ENCODE data around the gene IQGAP1. TPM values are rescaled to one million over a fixed set of nuclear protein-coding genes. Genes with fewer than 3 reads are reported as not detected.

IQGAP1 gene
- polyA plus RNA-seq, 10 donors: 62.3 to 99.6 (median 83.6) TPM

DNA sequence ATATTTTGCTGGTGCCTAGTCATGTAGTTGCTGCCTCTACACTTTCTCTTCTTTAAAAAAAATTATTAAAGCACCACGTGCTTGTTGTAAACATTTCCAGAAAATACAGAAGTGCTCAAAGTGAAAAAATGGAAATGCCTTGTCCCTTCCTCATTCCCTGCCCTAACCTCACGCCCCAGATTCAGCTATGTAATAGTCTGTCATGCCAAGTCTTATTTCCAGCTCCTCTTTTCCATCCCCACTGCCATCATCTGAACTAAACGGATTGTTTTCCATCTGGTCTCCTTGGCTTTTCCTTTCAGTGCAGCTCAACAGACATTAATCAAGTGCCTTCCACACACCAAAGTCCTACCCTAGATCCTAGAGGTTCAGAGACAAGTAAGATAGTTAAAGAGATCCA lies 20.5 kb upstream of the IQGAP1 start:
- DNase-seq: peak in 2 of 3 donors; percentile 55 to 67

DNA sequence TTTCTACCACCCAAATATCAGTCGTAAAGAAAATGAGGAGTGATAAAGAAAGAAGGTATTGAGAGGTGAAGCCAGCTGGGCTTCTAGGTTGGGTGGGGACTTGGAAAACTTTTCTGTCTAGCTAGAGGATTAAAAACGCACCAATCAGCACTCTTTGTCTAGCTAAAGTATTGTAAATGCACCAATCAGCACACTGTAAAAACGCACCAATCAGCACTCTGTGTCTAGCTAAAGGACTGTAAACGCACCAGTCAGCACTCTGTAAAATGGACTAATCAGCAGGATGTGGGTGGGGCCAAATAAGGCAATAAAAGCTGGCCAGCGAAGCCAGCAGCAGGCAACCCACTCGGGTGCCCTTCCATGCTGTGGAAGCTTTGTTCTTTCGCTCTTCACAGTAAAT lies 13.0 kb upstream of the IQGAP1 start:
- DNase-seq: no peak

DNA sequence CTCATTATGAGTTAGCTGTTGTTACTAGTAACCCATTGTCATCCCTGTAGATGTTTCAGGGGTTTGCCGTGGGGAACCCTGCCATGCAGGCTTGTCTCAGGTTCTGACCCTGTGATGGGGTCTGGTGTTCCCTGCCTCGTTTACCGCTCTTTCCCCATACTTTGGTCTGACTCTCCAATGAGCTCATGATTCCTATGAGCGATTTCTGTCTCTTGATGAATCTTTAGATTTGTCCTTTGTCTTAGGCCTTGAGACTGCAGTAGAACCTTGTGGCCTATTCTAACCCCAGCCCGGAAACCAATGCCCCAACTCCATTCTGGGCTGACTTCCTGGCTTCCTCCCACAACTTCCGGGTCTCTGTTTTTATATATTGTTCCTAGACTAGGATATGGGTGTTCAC lies 11.3 kb upstream of the IQGAP1 start:
- no peak for DNase-seq

DNA sequence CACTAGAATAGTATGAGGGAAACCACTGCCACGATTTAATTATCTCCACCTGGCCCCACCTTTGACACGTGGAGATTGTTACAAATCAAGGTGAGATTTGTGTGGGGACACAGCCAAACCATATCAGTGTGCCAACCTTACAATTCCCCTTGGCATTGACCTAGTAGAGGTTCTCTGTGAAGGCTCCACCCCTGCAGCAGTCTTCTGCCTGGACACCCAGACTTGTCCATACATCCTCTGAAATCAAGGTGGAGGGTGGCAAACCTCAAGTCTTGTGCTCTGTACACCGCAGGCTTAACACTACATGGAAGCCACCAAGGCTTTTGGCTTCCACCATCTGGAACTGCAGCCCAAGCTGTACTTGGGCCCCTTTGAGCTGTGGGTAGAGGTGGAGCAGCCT lies 8.8 kb upstream of the IQGAP1 start:
- no peak for DNase-seq

DNA sequence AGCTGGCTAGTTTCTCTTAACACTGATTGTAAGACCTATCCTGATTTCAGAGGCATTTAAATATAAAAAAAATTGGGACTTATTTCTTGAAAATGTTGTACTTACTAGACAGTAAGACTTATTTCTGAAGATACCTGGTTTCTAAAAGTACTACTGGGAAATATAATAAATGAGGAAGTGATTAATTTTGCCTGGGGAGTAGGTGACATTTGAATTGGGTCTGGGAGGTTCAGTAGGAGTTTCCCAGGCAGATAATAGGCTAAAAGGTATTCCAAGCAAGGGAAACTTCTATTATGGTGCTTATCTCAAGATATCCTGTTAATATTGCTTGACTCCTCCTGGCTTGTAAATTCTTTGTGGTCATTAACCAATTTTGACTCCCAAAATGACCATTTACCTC lies 6.5 kb upstream of the IQGAP1 start:
- no peak for DNase-seq

DNA sequence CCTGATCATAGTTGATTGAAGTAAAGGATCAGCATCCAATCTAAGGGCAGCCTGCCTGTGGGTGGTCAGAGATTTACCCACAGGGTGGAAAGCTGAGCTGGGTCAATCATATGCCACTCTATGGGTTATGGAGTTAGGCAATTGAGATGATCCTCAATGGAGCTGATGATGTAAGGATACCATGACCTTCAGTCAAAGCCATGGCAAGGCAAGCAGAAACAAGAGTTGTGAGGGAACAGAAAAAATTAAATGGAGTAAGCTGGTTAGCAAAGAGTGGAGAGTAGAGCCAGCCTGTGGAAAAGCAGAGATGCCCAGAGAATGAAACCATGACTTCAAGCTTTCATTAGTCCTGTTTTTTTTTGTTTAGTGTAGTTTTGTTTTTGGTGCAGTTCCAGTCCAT lies 5.7 kb upstream of the IQGAP1 start:
- no peak for DNase-seq

DNA sequence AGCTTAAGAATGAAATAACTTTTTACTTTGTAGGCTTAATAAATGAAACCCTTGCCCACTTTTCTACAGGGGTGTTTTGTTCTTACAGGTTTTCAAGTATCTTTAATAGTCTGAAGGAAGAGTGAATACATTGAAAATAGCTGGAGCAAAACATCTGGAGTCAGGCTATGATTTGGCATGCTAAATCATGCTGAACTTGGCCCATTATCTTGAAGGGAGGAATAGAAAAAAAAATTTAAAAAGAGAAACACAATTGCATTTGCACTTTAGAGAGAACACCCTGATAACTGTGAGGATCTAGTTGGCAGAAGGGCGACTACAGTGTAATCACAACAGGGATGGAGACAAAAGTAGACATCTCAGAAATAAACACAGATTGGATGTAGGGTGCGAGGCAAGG lies 1.8 kb upstream of the IQGAP1 start:
- DNase-seq: peak in 1 of 3 donors; percentile 58

DNA sequence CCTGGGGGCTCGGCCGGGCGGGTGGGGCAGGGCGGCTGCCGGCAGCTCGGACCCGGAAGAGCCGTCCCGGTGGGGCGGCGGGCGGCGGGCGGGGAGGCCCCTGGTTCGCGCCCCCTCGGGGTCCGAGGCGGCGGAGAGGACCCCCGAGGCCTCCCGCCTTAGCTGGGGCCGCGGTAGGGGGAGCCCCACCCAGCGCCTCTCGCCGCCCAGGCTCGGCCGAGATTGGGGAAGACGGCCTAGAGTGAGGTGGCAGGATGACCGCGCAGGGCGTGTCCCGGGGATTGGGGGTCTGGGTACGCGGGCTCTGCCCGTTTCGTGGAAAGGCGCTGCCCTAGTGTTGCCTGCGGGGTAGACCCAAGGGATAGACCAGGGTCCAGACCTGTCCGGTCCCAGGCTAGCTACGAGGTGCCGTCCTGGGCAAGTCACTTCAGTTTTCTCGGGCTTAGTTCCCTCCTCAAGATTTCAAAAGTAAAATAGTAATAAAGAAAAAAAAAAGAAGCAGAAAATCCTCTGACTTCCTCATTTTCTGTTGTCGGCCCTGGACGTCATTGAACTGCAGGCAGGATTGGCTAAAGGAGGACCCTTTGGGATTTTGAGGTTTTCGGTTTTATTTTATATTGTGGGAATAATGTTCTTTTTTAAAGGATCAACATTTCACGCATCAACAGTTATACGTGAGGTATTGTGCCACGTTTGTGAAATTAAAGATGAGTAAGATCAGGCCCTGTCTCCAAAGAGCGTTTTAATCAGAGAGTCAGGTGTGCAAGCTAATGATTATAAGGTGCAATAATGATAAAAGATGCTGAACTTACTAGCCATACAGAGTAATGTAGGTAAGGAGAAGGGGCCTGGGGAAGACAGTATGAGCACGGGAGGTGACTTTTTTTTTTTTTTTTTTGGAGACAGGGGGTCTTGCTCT lies 679 bp downstream of the IQGAP1 start:
- DNase-seq: peak in 2 of 3 donors; percentile 71 to 89

DNA sequence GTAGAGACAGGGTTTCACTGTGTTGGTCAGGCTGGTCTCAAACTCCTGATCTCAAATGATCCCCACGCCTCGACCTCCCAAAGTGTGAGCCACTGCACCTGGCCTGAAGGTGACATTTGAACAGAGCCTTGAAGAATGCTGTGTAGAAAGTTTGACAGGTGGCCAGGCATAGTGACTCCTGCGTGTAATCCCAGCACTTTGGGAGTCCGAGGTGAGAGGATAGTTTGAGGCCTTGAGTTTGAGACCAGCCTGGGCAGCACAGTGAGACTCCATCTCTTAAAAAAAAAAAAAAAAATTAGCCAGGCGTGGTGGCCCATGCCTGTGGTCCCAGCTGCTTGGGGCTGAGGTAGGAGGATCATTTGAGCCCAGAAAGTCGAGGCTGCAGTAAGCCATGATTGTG lies 1.5 kb downstream of the IQGAP1 start:
- DNase-seq: no peak

DNA sequence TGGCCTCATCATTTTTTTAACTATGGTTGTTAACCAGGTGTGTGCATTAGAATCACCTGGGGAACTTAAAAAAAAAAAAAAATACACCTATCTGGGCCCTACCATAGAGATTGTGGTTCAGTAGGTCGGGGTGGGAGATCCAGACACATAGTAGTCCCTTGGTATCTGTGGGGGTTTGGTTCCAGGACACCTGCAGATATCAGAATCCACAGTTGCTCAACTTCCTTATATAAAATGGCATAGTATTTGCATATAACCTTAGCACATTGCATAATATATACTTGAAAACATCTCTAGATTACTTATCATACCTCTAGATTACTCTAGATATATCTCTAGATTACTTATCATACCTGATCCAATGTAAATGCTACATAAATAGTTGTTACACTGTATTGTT lies 5.0 kb downstream of the IQGAP1 start:
- no peak for DNase-seq

DNA sequence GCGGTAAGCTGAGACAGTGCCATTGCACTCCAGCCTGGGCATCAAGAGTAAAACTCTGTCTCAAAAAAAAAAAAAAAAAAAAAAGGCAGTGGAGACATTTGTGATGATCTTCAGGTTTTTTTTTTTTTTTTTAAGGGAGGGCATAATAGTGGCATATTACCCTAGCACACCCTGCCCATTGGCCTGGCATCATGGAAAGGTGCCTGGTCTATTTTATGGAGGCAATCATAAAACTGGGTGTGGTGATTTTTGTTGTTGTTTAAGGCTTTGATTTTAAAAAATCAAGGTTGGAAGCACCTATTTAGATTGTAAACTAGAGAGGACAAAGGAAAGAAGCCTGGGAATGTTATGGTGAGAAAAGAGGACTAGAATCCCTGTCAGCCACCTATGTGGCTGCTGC lies 6.0 kb downstream of the IQGAP1 start:
- DNase-seq: no peak

DNA sequence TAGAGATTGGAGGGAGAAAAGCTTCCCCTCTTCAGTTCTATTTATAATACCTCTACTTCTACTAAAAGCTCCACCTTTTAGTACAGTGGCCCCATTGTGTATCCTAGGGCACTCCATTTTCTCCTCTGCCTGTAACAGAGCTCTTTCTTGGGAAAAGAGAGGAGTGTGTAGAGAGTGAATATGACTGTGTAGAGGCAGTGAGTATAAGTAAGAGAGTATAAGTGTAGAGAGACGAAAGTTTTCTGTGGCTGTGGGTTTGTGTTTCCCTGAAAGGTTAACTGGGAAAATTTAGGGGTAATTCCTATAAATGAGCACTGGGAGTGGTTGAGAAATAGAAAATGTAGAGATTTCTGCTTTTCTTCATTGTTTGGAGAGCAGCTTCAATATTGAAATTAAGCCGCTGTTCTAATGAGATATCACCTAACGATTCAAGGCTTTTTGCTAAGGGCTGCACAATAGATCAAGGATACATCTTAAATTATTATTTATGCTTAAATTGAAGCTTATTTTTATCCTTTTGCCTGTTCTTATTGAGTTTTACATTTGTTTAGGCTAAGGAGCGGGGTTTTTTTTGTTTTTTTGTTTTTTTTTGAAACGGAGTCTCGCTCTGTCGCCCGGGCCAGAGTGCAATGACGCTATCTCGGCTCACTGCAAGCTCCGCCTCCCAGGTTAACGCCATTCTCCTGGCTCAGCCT lies 6.9 kb downstream of the IQGAP1 start:
- no peak for DNase-seq

DNA sequence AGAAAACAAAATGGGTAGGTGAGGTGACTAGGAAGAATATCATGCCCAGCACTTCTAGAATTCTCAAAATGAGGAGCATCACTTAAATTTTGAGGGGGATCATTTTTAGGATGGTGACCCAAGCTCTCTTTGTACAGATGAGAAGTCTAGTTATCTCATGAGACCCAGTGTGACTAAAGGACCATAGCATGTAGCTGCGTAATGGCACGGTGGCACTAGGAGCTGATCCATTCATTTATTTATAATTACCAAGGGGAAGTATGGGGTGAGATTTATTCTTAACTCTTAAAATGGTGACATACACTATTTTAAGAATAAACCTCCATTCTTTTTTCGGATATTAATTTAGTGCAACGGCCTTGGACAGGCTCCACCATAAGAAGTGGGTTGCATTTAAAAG lies 8.3 kb downstream of the IQGAP1 start:
- DNase-seq: no peak

DNA sequence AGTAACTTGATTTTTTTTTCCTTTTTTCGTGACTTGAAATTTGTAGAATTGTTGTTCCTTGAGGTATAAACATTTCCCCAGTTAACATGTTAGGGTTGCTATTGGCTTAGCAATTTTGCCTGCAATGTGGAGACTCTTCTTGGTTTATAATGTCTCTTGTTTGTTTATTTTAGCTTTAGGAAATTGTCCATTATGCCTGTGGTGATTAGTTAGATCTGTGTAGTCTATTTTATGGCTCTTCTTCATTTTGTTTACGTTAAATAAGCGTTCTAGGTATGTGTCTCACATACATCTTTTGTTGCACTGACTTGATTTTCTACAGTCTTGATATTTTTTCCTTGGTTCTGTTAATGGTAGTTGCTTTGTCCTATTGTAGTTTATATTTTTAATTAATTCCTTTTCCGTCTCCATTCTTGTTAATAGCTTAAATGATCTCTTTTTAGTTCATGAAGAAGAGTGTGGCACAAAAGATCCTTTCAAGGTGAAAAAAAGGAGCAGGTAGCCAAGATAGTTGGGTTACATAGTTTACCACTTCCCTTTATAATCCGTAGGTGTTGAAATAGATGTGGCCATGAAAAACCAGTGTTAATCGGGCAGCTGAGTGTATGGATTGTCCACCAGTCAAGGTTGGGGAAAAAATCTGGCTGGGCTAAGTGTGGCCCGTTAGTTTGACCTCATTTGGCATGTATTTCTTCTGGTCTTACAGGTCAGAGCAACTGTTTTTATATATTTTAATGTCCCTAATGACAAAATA lies 12.1 kb downstream of the IQGAP1 start:
- DNase-seq: no peak

DNA sequence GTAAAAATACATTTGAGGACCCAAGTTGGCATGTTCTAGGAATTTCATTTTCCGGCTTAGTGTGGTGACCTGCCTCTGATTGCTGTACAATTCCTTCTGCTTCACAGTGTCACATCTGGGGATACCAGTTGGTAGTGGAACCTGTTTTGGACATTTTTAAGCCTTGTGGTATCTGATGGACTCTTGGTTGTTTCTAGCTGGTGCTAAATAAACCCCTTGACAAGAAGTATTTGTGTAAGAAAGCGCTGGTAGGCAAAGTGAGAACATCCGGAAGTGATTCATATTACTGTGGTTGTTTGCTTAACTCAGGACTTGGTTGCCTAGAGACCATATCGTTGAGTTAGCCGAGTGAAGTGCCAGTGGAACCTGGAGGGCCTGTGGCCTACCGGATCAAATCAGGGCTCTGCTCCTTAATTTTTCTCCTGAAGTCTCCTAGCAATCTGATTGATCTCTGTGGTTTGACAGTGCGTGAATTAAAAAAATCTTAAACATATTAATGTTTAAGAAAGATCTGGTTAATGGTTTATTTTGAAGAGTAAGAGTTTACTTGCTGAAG lies 12.8 kb downstream of the IQGAP1 start:
- peak; percentile 85 to 90 (median 88) for DNase-seq

DNA sequence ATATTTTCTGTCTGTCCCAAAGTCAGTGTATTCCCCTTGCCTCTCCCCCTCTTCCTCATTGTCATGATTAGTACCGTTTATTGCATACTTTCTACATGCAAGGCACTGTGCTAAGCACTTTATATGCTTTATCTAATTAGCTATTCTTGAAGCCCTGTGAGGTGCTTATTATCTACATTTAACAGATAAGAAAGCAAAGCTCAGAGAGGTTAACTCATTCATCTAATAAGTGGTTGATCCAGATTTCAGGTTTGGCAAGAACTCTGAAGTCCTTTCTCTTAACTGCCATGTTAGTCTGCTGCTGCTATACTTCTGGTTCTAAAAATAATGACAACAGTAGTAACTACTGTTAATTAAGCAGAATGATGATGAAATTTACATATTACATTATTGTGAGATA lies 13.5 kb downstream of the IQGAP1 start:
- DNase-seq: no peak

DNA sequence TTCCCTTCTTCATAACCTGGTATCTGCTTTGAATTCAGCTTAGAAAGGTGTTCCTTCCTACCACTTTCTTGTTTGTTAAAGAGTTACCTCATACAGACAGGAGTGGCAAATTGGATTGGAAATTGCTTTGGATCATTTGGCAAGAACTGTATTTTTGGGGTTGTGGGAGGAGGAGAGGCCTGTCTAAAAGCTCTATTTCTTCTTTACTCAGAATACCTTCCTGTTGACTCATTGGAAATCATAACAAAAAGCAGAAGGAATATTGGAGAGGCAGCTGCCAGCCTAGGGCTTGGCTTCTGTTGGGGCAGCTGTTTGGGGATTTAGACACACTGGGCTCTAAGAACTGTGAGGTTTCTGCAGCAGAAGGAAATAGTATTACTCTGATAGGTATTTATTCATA lies 14.2 kb downstream of the IQGAP1 start:
- DNase-seq: peak; percentile 67 to 82 (median 80)

DNA sequence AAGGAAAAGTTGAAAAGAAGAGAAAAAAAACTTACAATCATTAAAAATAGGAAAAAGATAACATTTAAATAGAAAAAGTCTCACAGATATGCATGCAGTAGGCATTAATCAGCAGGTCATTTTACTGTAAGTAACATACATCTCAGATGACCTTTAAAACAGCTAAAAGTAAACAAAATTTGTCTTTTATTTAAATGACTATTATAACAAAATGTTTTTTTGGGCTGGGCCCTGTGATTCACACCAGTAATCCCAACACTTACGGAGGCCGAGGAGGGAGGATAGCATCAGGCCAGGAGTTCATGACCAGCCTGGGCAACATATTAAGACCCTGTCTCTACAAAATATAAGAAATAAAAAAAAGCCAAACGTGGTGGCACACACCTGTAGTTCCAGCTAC lies 14.7 kb downstream of the IQGAP1 start:
- no peak for DNase-seq

DNA sequence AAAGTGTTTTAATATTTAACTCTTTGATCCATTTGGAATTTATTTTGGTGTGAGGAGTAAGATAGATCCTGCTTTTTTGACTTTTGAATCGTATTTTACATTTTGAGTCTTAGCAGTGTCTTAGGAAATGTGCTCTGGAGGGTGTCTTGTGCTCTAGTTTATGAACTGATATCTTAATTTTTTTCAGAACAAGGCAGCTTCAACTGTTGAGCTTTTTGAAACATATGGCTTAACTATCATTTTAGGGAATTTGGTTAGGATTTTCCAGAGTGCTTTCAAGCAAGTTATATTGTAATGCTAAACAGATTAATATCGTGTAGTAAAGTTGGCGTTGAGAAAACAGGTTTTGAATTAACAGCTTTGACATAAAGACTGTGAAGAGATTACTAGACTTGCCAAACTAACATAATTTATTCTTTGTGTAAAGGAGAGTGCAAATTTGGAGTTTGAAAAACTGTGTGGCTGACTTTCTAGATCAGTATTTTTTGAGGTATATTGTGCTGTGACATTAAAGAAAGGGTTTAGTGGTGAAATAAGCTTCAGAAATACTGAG lies 17.1 kb downstream of the IQGAP1 start:
- DNase-seq: no peak

DNA sequence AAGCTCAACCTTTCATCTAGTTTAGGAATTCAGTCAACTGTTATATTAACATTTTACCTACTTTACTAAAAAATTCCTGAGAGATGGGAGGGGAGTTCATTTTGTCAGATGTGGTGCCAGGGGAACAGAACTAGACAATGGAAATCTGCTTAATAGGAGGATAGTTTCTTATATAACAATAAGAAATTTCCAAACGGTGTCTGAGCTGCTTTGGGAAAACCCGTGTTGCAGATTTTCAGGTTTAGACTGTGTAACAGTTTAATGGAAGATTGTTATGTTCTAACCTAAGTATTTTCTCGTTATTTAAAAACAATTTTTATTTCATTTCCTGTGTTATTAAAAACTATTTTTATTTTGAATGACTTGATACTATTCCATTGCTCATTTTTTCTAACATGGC lies 19.3 kb downstream of the IQGAP1 start:
- no peak for DNase-seq

DNA sequence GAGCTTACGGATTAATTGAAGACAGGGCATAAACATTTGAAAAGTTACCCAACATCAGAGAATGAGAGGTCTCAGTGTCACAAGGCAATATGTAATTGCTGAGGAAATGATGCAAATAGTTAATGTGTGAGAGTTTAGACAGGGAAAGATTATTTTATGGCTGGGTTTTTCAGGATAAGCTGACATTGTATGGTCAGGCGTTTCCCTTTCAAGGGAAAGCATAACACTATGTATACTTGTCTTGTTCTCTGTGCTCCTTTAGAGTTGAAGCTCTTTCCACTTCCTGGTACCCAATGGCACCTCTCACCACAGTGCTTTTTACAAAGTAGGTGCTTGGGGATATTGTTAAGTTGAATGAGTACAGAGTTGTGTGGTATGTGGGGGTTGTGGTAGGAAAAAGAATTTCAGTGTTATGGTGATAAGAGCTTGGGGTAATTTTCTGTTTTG lies 19.9 kb downstream of the IQGAP1 start:
- no peak for DNase-seq

DNA sequence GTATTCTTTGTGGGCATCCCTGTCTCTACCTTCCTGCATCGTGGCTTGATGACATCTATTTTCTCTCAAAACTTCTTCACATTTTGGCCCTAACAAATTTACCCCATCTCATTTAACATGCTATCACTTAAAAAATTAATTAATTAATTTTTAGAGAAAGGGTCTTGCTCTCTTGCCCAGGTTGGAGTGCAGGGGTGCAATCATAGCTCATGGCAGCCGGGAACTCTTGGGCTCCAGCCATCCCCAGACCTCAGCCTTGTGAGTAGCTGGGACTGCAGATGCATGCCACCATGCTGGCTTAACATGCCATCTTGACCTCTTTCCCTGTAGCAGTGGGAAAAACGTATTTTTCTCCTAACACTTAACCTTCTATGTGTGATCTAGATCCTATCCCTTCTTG lies 20.6 kb downstream of the IQGAP1 start:
- DNase-seq: no peak

Data from muscle of back (tissue), 11 donors.